GM12801 (cell line): ENCODE measurements around the gene CHRNB2.

ENCODE experiments used
- TF ChIP-seq, protein P1 (sequence below): IDR thresholded peaks from one replicate; pipeline ENCODE4 v1.5.1; 2011; ENCODE audit warnings: control low read depth; ENCODE audit not compliant: insufficient read length; ENCODE audit errors: extremely low read depth

CHRNB2 gene

DNA sequence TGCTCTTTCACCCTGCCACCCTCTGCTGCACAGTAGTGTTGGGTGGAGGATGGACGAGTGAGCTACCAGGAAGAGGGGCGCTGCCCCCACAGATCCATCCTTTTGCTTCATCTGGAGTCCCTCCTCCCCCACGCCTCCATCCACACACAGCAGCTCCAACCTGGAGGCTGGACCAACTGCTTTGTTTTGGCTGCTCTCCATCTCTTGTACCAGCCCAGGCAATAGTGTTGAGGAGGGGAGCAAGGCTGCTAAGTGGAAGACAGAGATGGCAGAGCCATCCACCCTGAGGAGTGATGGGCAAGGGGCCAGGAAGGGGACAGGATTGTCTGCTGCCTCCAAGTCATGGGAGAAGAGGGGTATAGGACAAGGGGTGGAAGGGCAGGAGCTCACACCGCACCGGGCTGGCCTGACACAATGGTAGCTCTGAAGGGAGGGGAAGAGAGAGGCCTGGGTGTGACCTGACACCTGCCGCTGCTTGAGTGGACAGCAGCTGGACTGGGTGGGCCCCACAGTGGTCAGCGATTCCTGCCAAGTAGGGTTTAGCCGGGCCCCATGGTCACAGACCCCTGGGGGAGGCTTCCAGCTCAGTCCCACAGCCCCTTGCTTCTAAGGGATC, 8.5 kb downstream of the CHRNB2 start:
- TF ChIP-seq, protein P1, sequence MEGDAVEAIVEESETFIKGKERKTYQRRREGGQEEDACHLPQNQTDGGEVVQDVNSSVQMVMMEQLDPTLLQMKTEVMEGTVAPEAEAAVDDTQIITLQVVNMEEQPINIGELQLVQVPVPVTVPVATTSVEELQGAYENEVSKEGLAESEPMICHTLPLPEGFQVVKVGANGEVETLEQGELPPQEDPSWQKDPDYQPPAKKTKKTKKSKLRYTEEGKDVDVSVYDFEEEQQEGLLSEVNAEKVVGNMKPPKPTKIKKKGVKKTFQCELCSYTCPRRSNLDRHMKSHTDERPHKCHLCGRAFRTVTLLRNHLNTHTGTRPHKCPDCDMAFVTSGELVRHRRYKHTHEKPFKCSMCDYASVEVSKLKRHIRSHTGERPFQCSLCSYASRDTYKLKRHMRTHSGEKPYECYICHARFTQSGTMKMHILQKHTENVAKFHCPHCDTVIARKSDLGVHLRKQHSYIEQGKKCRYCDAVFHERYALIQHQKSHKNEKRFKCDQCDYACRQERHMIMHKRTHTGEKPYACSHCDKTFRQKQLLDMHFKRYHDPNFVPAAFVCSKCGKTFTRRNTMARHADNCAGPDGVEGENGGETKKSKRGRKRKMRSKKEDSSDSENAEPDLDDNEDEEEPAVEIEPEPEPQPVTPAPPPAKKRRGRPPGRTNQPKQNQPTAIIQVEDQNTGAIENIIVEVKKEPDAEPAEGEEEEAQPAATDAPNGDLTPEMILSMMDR, result no peak

DNA sequence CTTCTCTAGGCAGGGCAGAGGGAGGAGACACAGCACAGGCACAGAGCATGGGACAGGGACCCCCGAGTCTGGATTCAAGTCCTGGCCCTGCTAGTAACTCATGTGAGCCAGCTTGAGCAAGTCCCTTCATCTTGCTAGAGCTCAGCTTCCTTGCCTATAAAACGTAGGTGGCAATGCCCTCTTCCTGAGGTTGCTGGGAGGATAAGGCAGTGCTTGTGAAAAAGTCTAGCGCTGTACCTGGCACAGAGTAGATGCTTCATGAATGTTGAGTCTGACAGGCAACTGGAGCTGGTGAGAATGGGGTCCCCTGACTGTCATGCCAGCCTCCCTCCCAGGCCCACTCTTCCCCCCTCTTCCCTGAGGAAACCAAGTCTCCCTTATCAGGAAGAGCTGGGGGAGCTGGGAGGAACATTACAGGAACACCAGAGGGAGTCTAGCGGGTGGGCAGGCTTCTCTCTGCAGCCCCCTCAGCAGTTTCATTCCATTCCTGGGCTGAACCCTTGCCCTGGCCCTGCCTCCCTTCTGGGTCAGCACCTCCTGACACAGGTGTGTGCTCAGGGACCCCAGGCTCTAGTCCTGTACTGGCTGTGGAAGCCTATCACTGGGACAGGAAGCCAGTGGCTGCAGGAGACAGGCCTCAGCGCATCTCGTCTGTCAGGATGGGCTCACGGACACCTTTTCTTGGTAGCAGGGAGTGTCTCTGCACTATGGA, 9.9 kb downstream of the CHRNB2 start:
- TF ChIP-seq, protein P1, result no peak

DNA sequence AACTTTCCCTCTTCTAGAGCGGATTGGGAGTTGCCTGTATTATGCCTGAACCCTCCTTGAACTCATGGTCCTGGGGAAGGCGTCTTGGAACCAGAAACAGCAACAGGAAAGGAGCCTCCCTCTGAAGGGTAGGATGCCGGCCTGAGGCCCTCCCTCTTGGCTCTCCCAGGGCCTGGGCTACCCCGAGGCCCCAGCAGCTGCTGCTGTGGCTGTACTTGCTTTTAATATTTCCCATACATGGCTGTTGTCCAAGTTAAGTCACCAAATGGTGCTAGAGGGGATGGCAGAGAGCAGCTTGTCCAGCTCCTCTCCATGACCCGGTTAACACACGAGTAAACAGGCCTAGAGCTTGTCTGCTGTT, 10.5 kb downstream of the CHRNB2 start:
- TF ChIP-seq, protein P1, result no peak

DNA sequence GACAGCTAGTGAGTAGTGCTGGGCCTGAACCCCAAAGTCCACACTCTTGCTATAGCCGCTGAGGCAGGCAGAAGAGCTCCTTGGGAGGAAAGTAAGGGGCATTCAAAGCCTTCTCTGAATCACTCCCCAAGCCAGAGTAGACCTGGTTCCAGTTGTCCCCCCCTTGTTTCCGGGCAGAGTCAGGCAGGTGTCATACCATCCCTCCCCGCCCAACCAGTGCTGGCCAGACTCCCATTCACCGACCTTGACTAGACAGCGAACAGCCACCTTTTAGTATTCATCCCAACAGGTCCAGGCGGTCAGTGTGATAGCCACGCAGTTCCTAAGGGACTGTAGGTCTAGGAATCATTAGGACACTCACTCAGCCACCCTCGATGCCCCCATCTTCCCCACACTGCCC, 11.8 kb downstream of the CHRNB2 start:
- TF ChIP-seq, protein P1, result no peak

DNA sequence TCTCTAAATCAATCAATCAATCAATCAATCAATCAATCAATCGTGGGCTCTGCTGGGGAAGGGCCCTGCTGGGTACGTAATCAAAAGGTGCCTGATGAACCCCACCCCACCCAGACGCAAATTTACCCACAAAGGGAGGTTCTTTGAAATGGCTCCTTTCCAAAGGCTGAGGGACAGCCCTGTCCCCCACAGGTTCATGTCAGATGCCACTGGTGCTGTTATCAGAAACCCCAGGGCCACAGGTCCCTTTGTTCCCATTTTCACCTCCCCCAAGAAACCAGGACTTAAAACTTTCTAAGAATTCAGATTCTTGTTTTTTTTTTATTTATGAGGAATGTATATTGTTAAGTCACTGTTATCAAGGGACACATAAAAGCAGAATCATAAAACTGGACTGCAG, 14.2 kb downstream of the CHRNB2 start:
- TF ChIP-seq, protein P1, result no peak

DNA sequence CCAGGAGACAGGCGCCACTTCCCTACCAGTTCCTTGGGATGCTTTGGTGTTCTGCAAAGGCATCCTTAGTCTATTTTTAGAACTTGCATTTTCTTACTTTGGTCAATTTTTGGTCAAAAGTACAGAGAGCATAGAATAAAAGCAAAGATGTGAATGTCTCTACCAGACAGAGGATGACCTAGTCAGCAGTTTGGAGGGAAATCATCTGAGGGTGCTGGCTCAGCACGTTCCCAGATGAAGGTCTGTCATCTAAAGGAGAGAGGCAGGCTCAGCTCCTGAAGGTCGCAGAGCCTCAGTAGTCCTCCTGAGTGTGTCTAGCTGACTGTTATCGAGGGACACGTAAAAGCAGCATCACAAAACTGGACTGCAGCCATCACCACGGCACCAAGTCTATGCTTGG, 15.3 kb downstream of the CHRNB2 start:
- TF ChIP-seq, protein P1, result no peak

DNA sequence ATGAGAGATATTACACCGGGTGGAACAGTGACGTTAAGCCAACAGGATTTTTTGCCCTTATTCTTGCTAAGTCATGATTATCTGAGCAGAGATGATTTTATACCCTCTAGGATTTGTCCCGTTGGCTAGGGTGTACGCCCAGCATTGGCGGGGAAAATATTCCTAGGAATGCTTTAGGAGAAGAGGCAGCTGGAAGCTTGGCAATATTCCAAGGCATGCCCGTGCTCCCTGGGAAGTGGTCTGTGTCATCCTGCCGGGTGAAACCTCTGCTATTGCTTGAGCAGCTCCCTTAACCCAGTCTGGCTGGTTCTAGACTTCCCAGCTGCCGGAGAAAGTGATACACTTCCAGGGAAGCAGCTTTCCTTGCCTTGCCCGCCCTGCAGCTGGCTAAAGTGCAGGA, 16.2 kb downstream of the CHRNB2 start:
- TF ChIP-seq, protein P1, result no peak
